ENCODE measurements around the gene MAP7D2. TPM values are rescaled to one million over a fixed set of nuclear protein-coding genes. Genes with fewer than 3 reads are reported as not detected.
A peak's percentile ranks its signal among the peaks of the same experiment; 100 is the strongest.

MAP7D2 gene
- total and polyA plus RNA-seq, 8 donors: 0.31 to 1.5 (median 0.41) TPM

- DNase-seq (no peak), ATAC-seq (no peak)
- intact Hi-C loops (cut with DNase I): no loop called here
- TF ChIP-seq CTCF (IDR thresholded peaks at IDR 0.05): no peak
- Histone ChIP-seq H3K4me3 (no peak overlapping the region), H3K27ac (no peak overlapping the region), H3K4me1 (no peaks in the 10 kb centered on the region), H3K9me3 (no peaks in the 10 kb centered on the region), H3K27me3 (no peaks in the 10 kb centered on the region), H3K36me3 (no peaks in the 10 kb centered on the region)
These were observed 84.5 kb downstream of the MAP7D2 start for GRCh38 chrX:20032201-20032600.

GRCh38 chrX:20029728-20030127 lies 87.0 kb downstream of the MAP7D2 start:
- Histone ChIP-seq H3K27me3 (no peaks in the 10 kb centered on the region), H3K27ac (no peak overlapping the region), H3K36me3 (no peaks in the 10 kb centered on the region), H3K4me3 (no peak overlapping the region), H3K4me1 (no peaks in the 10 kb centered on the region), H3K9me3 (no peaks in the 10 kb centered on the region)
- ATAC-seq: peak; percentile 79
- DNase-seq: no peak
- intact Hi-C loops (cut with DNase I): no loop called here
- no peak for TF ChIP-seq CTCF (IDR thresholded peaks at IDR 0.05)

GRCh38 chrX:20028588-20028987 lies 88.1 kb downstream of the MAP7D2 start:
- ATAC-seq: no peak
- no peaks in the 10 kb centered on the region for H3K4me1 ChIP-seq
- TF ChIP-seq CTCF (IDR thresholded peaks at IDR 0.05): no peak
- H3K4me3 ChIP-seq: no peak overlapping the region
- intact Hi-C loops (cut with DNase I): no loop called here
- H3K27me3 ChIP-seq: no peaks in the 10 kb centered on the region
- no peak overlapping the region for H3K27ac ChIP-seq
- no peaks in the 10 kb centered on the region for H3K36me3 ChIP-seq
- no peak for DNase-seq
- H3K9me3 ChIP-seq: no peaks in the 10 kb centered on the region

- intact Hi-C loops (cut with DNase I): no loop called here
- no peaks in the 10 kb centered on the region for H3K36me3 ChIP-seq
- H3K4me3 ChIP-seq: no peak overlapping the region
- DNase-seq (no peak), ATAC-seq (no peak)
- H3K9me3 ChIP-seq: no peaks in the 10 kb centered on the region
- no peaks in the 10 kb centered on the region for H3K27me3 ChIP-seq
- no peaks in the 10 kb centered on the region for H3K4me1 ChIP-seq
- H3K27ac ChIP-seq: no peak overlapping the region
- TF ChIP-seq CTCF (IDR thresholded peaks at IDR 0.05): no peak
These were observed 90.4 kb downstream of the MAP7D2 start for GRCh38 chrX:20026278-20026677.

GRCh38 chrX:20019672-20020365 lies 96.9 kb downstream of the MAP7D2 start:
- intact Hi-C loops (cut with DNase I): no loop called here
- no peaks in the 10 kb centered on the region for H3K27me3 ChIP-seq
- peaks cover 0 to 10% of the 10 kb centered on the region in 2 donors for H3K9me3 ChIP-seq
- TF ChIP-seq CTCF (IDR thresholded peaks at IDR 0.05): no peak
- no peaks in the 10 kb centered on the region for H3K4me1 ChIP-seq
- no peak for ATAC-seq
- no peak for DNase-seq
- no peaks in the 10 kb centered on the region for H3K36me3 ChIP-seq
- no peak overlapping the region for H3K27ac ChIP-seq
- H3K4me3 ChIP-seq: no peak overlapping the region

Measured in left lung (tissue), 10 donors.